Fibroblast of pulmonary artery (primary cell): ENCODE data around the gene NACC1.

Source experiments
- DNase-seq: peaks from one replicate; pipeline ENCODE4 v3.0.0-alpha.2; 2010; ENCODE audit warnings: low read depth
- H3K4me3 ChIP-seq: replicated peaks from 2 replicates; pipeline ENCODE4 v1.5.1; 2011; ENCODE audit warnings: low read depth, mild to moderate bottlenecking, control low read depth, low read length, moderate library complexity
- CTCF ChIP-seq: IDR thresholded peaks from 2 replicates; pipeline ENCODE4 v1.5.1; 2011; ENCODE audit warnings: mild to moderate bottlenecking, control low read depth, low read length, inconsistent platforms; ENCODE audit errors: missing control alignments

The NACC1 gene

GRCh38 chr19:13092606-13093235, 25.3 kb upstream of the NACC1 start:
- no peak overlapping the region for H3K4me3 ChIP-seq
- no peak for DNase-seq
- no peak for TF ChIP-seq CTCF

GRCh38 chr19:13093407-13094105, 24.5 kb upstream of the NACC1 start:
- no peak overlapping the region for H3K4me3 ChIP-seq
- peak; percentile 87 for DNase-seq
- TF ChIP-seq CTCF: peak; percentile 83

GRCh38 chr19:13094106-13094504, 24.0 kb upstream of the NACC1 start:
- no peak for TF ChIP-seq CTCF
- DNase-seq: no peak
- H3K4me3 ChIP-seq: no peak overlapping the region

GRCh38 chr19:13094771-13095392, 23.2 kb upstream of the NACC1 start:
- no peak overlapping the region for H3K4me3 ChIP-seq
- no peak for TF ChIP-seq CTCF
- DNase-seq: no peak

GRCh38 chr19:13095393-13095784, 22.7 kb upstream of the NACC1 start:
- TF ChIP-seq CTCF: no peak
- H3K4me3 ChIP-seq: no peak overlapping the region

GRCh38 chr19:13095934-13096927, 21.8 kb upstream of the NACC1 start:
- H3K4me3 ChIP-seq: no peak overlapping the region
- TF ChIP-seq CTCF: peak; percentile 4
- no peak for DNase-seq

More at GRCh38 chr19:13095393-13095784, 22.7 kb upstream of the NACC1 start:
- DNase-seq: no peak
